Endodermal cell (in vitro differentiated cells): ENCODE data around the gene COX6A2. TPM values are rescaled to one million over a fixed set of nuclear protein-coding genes. Genes with fewer than 3 reads are reported as not detected.

ENCODE experiments used
- DNase-seq: peaks from one replicate; pipeline ENCODE4 v3.0.0-alpha.2; 2017
- H3K27ac ChIP-seq: 2 replicates; pipeline ENCODE4 v1.5.1; 2013; ENCODE audit warnings: mild to moderate bottlenecking, low read depth, low read length, moderate library complexity
- H3K27me3 ChIP-seq: 2 replicates; pipeline ENCODE4 v1.6.1; 2013; ENCODE audit warnings: mild to moderate bottlenecking, low read length, moderate library complexity; ENCODE audit not compliant: insufficient read depth, control insufficient read depth, poor library complexity, severe bottlenecking
- H3K36me3 ChIP-seq: 2 replicates; pipeline ENCODE4 v1.7.0; 2013; ENCODE audit warnings: mild to moderate bottlenecking, low read length, moderate library complexity; ENCODE audit not compliant: control insufficient read depth, insufficient read depth
- H3K4me1 ChIP-seq: one replicate; pipeline ENCODE4 v1.7.0; 2013; ENCODE audit warnings: low read length; ENCODE audit not compliant: control insufficient read depth, insufficient read depth
- H3K4me3 ChIP-seq: 2 replicates; pipeline ENCODE4 v1.5.1; 2013; ENCODE audit warnings: mild to moderate bottlenecking, low read length, moderate library complexity
- H3K9ac ChIP-seq: 2 replicates; pipeline ENCODE4 v1.6.1; 2013; ENCODE audit warnings: mild to moderate bottlenecking, low read length, moderate library complexity; ENCODE audit not compliant: poor library complexity, severe bottlenecking; ENCODE audit errors: extremely low read depth
- H3K9me3 ChIP-seq: 2 replicates; pipeline ENCODE4 v1.6.1; 2013; ENCODE audit warnings: mild to moderate bottlenecking, low read length, moderate library complexity; ENCODE audit not compliant: control insufficient read depth
- H3K27ac Mint-ChIP-seq: 2 replicates; pipeline ENCODE4 v1.8.0; 2020; ENCODE audit warnings: mixed read lengths
- H3K27me3 Mint-ChIP-seq: 2 replicates; pipeline ENCODE4 v1.8.0; 2021; ENCODE audit warnings: mild to moderate bottlenecking, mixed read lengths; ENCODE audit not compliant: insufficient read depth
- H3K36me3 Mint-ChIP-seq: 2 replicates; pipeline ENCODE4 v1.8.0; 2020; ENCODE audit warnings: low read depth, mixed read lengths
- H3K4me1 Mint-ChIP-seq: 2 replicates; pipeline ENCODE4 v1.8.0; 2020; ENCODE audit warnings: mixed read lengths
- H3K4me3 Mint-ChIP-seq: 2 replicates; pipeline ENCODE4 v1.8.0; 2020; ENCODE audit warnings: mild to moderate bottlenecking, moderate library complexity, mixed read lengths
- H3K9me3 Mint-ChIP-seq: 2 replicates; pipeline ENCODE4 v1.8.0; 2020; ENCODE audit warnings: mild to moderate bottlenecking, mixed read lengths
- WGBS, 2 experiments: methylation state at CpG; one replicate each; pipeline versions ENCODE4 v1.1.5 to v1.1.7; 2013; ENCODE audit warnings: missing lambda C conversion rate in 2 of 2, mixed read lengths in 1 of 2; ENCODE audit not compliant: insufficient coverage in 1 of 2, insufficient read length in 1 of 2; 5-methylcytosine and 5-hydroxymethylcytosine counted together
- total RNA-seq, 2 donors: library from RNA; stranded (reverse); fragmentation: NEBNext Ultra II Directional in 1 of 2; extraction: Animal tissue kit (Norgen Biotek cat#: 25700) in 1 of 2; gene quantifications; 2 replicates in 1 of 2; 3 replicates in 1 of 2; pipeline ENCODE4 v1.2.1, GENCODE V29; 2021
- TF ChIP-seq, protein P1 (sequence below): fragments of 200-600 bp; sonication (generic); conservative IDR thresholded peaks from 2 replicates; pipeline ENCODE4 v1.5.0; 2021; ENCODE audit warnings: antibody characterized with exemption, mild to moderate bottlenecking

COX6A2 gene
- total RNA-seq, 2 donors from 2014 or later: not detected

DNA sequence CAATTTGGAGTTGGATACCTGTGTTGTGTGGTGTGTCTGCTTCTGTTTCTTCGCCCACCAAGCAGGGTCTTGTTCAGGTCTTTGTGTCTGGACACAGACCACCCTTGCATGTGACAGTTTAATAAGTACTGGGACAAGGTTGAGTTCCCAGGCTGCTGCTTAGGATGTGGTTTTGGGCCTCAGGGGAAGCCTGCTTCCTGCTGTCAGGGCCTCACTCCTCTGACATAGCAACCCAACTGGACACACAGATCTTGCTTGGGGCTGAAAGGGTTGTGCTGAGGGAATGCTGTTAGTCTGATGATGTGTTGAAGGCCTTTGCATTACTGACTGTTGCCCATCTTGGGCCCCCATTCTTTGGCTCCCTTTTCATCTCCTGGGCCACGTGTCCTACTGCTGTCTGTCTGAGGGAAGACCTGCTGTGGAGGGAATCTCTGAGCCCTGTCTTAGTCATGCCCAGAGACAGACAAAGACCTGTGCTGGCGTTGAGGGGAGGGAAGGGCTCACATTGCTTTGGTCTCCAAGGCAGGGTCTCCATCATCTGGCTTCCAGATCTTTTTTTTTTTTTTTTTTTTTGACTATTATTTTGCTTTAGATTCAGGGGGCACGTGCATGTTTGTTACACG is 39.1 kb upstream of the COX6A2 start:
- WGBS, 2 experiments: 86 to 100% methylated on average over 2 to 3 of the region's 5 CpGs
- DNase-seq: no peak
- Mint-ChIP-seq H3K36me3 (peaks cover 32% of the 10 kb centered on the region), H3K27ac (no peak overlapping the region), H3K27me3 (peaks cover 13% of the 10 kb centered on the region), H3K4me3 (no peak overlapping the region), H3K4me1 (peaks cover 6% of the 10 kb centered on the region), H3K9me3 (no peaks in the 10 kb centered on the region)
- peaks cover 10% of the 10 kb centered on the region for H3K36me3 ChIP-seq
- H3K4me1 ChIP-seq: no peaks in the 10 kb centered on the region
- H3K27ac ChIP-seq: no peak overlapping the region
- H3K4me3 ChIP-seq: no peak overlapping the region
- H3K27me3 ChIP-seq: no peaks in the 10 kb centered on the region
- H3K9ac ChIP-seq: no peak overlapping the region
- no peaks in the 10 kb centered on the region for H3K9me3 ChIP-seq
- TF ChIP-seq, protein P1, sequence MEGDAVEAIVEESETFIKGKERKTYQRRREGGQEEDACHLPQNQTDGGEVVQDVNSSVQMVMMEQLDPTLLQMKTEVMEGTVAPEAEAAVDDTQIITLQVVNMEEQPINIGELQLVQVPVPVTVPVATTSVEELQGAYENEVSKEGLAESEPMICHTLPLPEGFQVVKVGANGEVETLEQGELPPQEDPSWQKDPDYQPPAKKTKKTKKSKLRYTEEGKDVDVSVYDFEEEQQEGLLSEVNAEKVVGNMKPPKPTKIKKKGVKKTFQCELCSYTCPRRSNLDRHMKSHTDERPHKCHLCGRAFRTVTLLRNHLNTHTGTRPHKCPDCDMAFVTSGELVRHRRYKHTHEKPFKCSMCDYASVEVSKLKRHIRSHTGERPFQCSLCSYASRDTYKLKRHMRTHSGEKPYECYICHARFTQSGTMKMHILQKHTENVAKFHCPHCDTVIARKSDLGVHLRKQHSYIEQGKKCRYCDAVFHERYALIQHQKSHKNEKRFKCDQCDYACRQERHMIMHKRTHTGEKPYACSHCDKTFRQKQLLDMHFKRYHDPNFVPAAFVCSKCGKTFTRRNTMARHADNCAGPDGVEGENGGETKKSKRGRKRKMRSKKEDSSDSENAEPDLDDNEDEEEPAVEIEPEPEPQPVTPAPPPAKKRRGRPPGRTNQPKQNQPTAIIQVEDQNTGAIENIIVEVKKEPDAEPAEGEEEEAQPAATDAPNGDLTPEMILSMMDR: no peak

GRCh38 chr16:31466381-31466841 is 38.3 kb upstream of the COX6A2 start:
- Histone ChIP-seq H3K27me3 (no peaks in the 10 kb centered on the region), H3K27ac (no peak overlapping the region), H3K4me1 (no peaks in the 10 kb centered on the region), H3K36me3 (peaks cover 14% of the 10 kb centered on the region), H3K9ac (no peak overlapping the region), H3K4me3 (no peak overlapping the region), H3K9me3 (no peaks in the 10 kb centered on the region)
- TF ChIP-seq, protein P1: no peak
- H3K27ac Mint-ChIP-seq: no peak overlapping the region
- H3K4me1 Mint-ChIP-seq: peaks cover 4% of the 10 kb centered on the region
- H3K4me3 Mint-ChIP-seq: no peak overlapping the region
- H3K9me3 Mint-ChIP-seq: no peaks in the 10 kb centered on the region
- no peak for DNase-seq
- peaks cover 32% of the 10 kb centered on the region for H3K36me3 Mint-ChIP-seq
- H3K27me3 Mint-ChIP-seq: peaks cover 9% of the 10 kb centered on the region
- 92% methylated on average over 18 of the region's 18 CpGs; no CpG with 5 or more reads in 1 of the 2 experiments for WGBS, 2 experiments

DNA sequence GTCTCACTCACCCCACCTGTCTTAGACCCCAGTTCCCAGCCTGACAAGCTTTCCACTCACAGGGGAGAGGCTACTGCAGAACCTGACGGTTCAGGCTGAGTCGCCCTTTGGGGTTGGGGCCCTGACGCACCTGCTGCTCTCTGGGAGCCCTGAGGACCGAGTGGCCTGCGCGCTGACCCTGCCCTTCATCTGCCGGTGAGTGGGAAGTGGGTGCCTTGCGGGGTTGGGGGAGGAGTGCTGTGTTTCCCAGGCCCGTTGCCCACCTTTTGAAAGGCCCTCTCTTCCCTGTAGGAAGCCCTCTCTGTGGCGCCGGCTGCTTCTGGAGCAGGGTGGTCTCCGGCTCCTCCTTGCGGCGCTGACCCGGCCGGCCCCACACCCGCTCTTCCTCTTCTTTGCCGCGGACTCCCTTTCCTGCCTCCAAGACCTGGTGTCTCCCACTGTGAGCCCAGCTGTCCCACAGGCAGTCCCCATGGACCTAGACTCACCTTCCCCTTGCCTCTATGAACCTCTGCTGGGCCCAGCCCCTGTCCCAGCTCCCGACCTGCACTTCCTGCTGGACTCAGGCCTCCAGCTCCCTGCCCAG is 37.7 kb upstream of the COX6A2 start:
- Mint-ChIP-seq H3K4me1 (no peaks in the 10 kb centered on the region), H3K4me3 (no peak overlapping the region), H3K27ac (no peak overlapping the region), H3K27me3 (peaks cover 4% of the 10 kb centered on the region), H3K9me3 (no peaks in the 10 kb centered on the region), H3K36me3 (peaks cover 32% of the 10 kb centered on the region)
- peaks cover 16% of the 10 kb centered on the region for H3K36me3 ChIP-seq
- no peaks in the 10 kb centered on the region for H3K27me3 ChIP-seq
- no peak for DNase-seq
- 94 to 95% methylated on average over 7 to 20 of the region's 20 CpGs for WGBS, 2 experiments
- no peak overlapping the region for H3K9ac ChIP-seq
- TF ChIP-seq, protein P1: no peak
- no peaks in the 10 kb centered on the region for H3K4me1 ChIP-seq
- H3K9me3 ChIP-seq: no peaks in the 10 kb centered on the region
- H3K27ac ChIP-seq: no peak overlapping the region
- H3K4me3 ChIP-seq: no peak overlapping the region
